Upper lobe of left lung (tissue), 4 donors: ENCODE data around the gene TFIP11.

Experiments used
- CTCF ChIP-seq, 6 experiments: fragments of 450-650 bp in 4 of 6; fragments of 200-600 bp in 2 of 6; sonication (generic) in 2 of 6; IDR thresholded peaks; one replicate each; pipeline ENCODE4 v1.5.1; 2016 to 2019; ENCODE audit warnings: antibody characterized with exemption in 6 of 6
- EP300 ChIP-seq, 4 donors: sonication (generic); formaldehyde crosslinking; IDR thresholded peaks; one replicate each; pipeline ENCODE4 v1.5.1; 2017; ENCODE audit warnings: antibody characterized with exemption in 4 of 4, control low read depth in 2 of 4
- POLR2A ChIP-seq, 4 donors: fragments of 450-650 bp; IDR thresholded peaks; one replicate each; pipeline ENCODE4 v1.5.1; 2016 to 2017; ENCODE audit warnings: antibody characterized with exemption in 4 of 4, mild to moderate bottlenecking in 2 of 4
- POLR2AphosphoS5 ChIP-seq, 2 donors: sonication (generic); formaldehyde crosslinking; IDR thresholded peaks; one replicate each; pipeline ENCODE4 v1.5.1; 2017; ENCODE audit warnings: antibody characterized with exemption in 2 of 2

- no peak for TF ChIP-seq POLR2AphosphoS5 (IDR thresholded peaks at IDR 0.05)
- TF ChIP-seq CTCF (IDR thresholded peaks at IDR 0.05): no peak
- no peak for TF ChIP-seq EP300 (IDR thresholded peaks at IDR 0.05)
- TF ChIP-seq POLR2A (IDR thresholded peaks at IDR 0.05): no peak
Observed at GRCh38 chr22:26554956-26555355, 42.7 kb upstream of the TFIP11 start.
